HG03066 (cell line): Measurements from ENCODE around the gene NCOA3.
"Not testable (repeated sequence)": the region's sequence is repeated elsewhere in the genome, so short reads cannot be mapped to it uniquely, and the experiment has no call there.

Experiments
- ATAC-seq: cut with Tn5 transposase; IDR thresholded peaks from one replicate; pipeline ENCODE4 v1.9.1; 2021; ENCODE audit warnings: low read depth; ENCODE audit not compliant: unreplicated experiment

The NCOA3 gene

GRCh38 chr20:47559141-47559540 lies 57.5 kb downstream of the NCOA3 start:
- ATAC-seq: no peak

DNA sequence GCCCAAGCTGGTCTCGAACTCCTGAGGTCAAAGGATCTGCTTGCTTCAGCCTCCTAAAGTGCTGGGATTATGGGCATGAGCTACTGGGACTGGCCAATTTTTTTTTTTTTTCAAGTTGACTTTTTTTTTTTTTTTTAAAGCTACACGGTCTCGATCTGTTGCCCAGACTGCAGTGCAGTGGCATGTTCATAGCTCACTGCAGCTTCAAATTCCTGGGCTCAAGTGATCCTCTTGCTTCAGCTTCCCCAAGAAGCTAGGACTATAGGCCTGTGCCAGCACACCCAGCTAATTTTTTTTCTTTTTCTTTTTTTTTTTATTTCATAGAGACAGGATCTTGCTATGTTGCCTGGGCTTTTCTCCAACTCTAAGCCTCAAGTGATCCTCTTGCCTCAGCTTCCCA lies 59.5 kb downstream of the NCOA3 start:
- no peak for ATAC-seq

DNA sequence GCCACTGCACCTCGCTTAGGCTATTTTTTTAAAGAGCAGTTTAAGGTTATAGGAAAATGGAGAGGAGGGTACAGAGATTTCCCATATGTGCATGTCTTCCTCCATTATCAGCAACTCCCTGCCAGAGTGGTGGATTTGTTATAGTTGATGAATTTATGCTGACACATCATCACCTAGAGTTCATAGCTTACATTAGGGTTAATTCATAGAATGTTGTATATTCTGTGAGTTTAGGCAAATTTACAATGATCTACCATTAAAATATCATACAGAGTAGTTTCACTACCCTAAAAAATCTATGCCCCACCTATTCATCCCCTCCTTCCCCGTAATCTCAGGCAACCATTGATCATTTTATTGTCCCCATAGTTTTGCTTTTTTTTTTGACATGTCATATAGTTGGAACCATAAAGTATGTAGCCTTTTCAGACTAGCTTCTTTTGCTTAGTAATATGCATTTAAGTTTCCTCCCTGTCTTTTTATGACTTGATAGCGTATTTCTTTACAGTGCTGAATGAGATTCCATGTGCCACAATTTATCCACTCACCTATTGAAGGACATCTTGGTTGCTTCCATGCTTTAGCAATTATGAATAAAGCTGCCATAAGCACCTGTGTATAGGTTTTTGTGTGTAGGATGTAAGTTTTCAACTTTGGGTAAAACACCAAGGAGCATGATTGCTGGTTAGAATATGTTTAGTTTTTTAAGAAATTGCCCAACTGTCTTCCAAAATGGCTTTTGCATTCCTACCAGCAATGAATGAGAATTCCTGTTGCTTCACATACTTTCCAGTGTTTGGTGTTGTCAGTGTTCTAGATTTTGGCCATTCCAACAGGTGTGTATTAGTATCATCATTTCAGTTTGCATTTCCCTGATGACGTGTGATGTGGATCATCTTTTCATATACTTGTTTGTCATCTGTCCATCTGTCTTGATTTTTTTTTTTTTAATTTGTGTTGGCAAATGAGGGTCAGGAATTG lies 60.2 kb downstream of the NCOA3 start:
- ATAC-seq: no peak

DNA sequence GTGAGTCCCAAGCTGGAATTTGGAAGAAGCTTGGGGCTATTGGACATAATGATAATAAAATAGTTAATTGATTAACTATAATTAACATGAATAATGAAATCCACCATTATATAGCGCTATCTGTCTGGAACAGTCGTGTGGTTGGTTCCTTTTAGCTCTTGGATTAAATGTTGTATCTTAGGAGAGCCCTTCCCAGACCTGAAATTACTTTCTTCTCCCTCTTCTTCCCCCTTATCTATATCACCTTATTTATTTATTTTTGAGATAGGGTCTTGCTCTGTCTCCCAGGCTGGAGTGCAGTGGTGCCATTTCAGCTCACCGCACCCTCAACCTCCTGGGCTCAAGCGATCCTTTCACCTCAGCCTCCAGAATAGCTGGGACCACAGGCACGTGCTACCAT lies 64.6 kb downstream of the NCOA3 start:
- ATAC-seq: no peak

DNA sequence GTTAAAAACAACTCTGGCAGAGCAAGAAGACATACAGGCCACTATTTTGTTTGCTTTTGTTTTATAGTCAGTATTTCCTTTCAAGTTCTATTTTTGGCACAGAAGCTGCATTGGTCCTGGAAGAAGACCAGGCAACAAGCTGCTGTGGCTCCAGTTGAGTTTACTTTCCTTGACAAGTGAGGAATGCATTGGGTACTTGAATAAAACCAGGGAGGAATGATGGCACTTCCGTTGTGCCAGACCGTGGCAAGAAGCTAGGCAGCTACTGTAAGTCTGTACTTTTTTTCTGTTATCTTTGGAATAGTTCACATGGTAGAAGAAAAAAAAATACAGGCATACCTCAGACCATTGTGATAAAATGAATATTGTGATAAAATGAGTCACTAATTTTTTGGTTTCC lies 66.3 kb downstream of the NCOA3 start:
- ATAC-seq: no peak

- no peak for ATAC-seq
Observed at GRCh38 chr20:47568837-47569410, 67.2 kb downstream of the NCOA3 start.

- no peak for ATAC-seq
Observed at GRCh38 chr20:47571426-47571825, 69.7 kb downstream of the NCOA3 start.

DNA sequence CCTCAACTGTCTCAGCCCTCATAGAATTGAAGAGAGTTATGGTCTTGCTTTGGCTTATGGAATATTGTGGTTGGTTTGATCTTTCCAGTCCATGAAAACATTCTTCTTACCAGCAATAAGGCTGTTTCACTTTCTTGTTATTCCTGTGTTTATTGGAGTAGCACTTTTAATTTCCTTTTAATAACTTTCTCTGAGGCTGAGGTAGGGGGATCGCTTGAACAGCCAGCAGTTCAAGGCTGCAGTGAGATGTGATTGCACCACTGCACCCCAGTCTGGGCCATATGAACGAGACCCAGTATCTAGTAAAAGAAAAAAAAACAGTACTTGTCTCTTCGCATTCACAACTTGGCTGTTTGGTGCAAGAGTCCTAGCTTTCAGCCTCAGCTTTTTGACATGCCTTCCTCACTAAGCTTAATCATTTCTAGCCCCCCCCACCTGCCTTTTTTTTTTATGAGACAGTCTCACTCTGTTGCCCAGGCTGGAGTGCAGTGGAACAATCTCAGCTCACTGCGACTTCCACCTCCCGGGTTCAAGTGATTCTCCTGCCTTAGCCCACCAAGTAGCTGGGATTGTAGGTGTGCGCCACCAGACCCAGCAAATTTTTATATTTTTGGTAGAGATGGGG lies 70.5 kb downstream of the NCOA3 start:
- ATAC-seq: no peak

- no peak for ATAC-seq
Observed at GRCh38 chr20:47573559-47573958, 71.9 kb downstream of the NCOA3 start.

GRCh38 chr20:47574616-47575364 lies 73.1 kb downstream of the NCOA3 start:
- ATAC-seq: no peak

- ATAC-seq: peak; percentile 64
Observed at GRCh38 chr20:47576516-47577033, 74.9 kb downstream of the NCOA3 start.

DNA sequence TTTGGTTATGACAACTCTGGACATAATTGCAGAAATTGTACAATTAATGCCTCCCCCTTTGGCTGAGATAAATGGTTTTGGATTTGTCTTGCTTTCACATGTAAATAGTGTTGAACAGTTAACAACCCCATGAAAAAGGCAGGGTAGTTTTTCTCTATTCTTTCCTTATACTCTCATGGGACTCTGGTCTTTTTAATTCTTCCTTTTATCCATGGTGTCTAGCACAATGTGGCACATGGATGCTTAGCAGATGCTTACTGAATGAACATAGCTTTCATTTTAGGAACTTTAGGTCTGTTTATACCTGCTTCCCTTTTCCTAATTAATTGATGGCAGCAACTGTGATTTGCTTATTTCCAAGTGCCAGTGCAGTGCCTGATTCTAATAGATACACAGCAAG lies 75.6 kb downstream of the NCOA3 start:
- ATAC-seq: no peak

GRCh38 chr20:47578543-47578942 lies 76.9 kb downstream of the NCOA3 start:
- ATAC-seq: no peak

- ATAC-seq: not testable (repeated sequence)
Observed at GRCh38 chr20:47580686-47581085, 79.0 kb downstream of the NCOA3 start.

GRCh38 chr20:47581090-47581489 lies 79.4 kb downstream of the NCOA3 start:
- ATAC-seq: no peak

- no peak for ATAC-seq
Observed at GRCh38 chr20:47583551-47583950, 81.9 kb downstream of the NCOA3 start.

DNA sequence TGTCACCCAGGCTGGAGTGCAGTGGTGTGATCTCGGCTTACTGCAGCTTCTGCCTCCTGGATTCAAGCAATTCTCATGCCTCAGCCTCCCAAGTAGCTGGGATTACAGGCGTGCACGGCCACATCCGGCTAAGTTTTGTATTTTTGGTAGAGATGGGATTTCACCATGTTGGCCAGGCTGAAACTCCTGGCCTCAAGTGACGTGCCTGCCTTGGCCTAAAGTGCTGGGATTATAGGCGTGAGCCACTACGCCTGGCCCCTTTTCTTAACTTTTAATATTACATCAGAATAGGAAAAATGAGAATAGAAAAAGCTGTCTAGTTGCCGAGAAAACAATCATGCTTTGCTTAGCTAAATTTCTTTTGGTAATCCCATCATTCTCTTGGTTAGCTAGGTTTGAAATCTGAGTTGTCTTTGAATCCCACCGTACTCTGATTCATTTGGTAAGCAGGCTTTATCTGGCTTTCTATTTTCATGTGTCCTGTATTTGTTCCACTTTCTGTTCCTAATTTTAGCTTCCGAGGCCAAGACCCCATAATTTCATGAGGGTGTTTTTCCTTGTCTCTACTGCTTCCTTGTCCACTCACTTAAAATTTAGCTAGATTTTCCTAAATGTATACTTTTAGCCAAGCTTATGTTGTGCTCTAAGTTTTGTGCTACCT lies 83.5 kb downstream of the NCOA3 start:
- no peak for ATAC-seq

DNA sequence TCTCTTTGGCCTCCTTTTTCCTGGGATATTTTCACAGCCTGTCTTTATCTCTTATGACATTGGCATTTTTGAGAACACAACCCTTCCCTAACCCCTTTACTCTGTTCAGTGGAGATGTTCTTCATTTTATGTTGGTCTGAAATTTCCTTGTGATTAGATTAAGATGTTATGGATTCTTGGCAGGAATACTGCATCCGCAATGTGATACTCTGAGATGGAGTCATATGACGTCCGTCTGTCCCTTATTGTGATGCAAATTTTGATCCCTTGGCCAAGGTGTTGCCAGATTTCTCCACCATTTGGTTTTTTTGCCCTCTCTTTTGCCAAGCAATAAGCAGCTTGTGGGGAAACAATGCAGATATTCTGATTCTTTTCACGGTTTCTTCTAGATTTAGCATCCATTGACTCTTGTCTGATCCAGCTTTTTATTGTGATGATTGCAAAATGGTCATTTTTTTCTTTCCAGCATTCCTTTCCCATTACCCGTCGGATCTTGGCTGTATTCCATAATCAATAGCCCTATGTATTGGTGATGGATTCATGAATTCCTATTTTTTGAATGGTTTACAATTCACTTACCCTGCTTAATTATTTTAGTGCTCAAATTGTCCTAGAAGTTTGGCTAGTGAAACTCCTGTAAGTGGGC lies 85.1 kb downstream of the NCOA3 start:
- no peak for ATAC-seq

- no peak for ATAC-seq
Observed at GRCh38 chr20:47588158-47588557, 86.5 kb downstream of the NCOA3 start.

GRCh38 chr20:47591231-47591630 lies 89.5 kb downstream of the NCOA3 start:
- ATAC-seq: no peak
